ENCODE data around the gene WDR17.

DNA sequence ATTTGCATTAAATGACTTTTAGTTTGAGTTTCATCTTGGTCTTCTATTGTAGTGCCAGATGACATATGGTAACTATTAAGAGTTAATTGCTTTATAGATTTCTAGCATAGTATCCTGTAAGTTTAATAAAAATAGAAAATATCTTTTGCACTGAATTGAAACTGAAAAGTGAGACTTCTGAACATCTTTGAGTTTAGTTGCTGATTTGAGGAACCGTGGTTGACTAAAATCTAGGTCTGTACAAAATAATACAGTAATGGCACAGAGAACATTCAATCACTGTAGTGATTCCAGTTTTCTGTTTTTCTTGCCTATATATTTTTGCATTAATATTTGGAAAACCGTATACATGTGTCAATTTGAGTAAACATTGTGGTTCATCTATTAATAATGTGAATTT, 69.0 kb downstream of the WDR17 start:
- TF ChIP-seq, protein P1, sequence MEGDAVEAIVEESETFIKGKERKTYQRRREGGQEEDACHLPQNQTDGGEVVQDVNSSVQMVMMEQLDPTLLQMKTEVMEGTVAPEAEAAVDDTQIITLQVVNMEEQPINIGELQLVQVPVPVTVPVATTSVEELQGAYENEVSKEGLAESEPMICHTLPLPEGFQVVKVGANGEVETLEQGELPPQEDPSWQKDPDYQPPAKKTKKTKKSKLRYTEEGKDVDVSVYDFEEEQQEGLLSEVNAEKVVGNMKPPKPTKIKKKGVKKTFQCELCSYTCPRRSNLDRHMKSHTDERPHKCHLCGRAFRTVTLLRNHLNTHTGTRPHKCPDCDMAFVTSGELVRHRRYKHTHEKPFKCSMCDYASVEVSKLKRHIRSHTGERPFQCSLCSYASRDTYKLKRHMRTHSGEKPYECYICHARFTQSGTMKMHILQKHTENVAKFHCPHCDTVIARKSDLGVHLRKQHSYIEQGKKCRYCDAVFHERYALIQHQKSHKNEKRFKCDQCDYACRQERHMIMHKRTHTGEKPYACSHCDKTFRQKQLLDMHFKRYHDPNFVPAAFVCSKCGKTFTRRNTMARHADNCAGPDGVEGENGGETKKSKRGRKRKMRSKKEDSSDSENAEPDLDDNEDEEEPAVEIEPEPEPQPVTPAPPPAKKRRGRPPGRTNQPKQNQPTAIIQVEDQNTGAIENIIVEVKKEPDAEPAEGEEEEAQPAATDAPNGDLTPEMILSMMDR (IDR thresholded peaks at IDR 0.05), result no peak
- TF ChIP-seq POLR2AphosphoS5 (IDR thresholded peaks at IDR 0.05), result no peak
- TF ChIP-seq POLR2A (IDR thresholded peaks at IDR 0.05), result no peak
